Measurements from ENCODE around the gene RPL29.
"Not testable (repeated sequence)": the region's sequence is repeated elsewhere in the genome, so short reads cannot be mapped to it uniquely, and the experiment has no call there.

RPL29 gene

GRCh38 chr3:51993657-51994056, 2.0 kb downstream of the RPL29 start:
- not testable (repeated sequence) for H3K23ac ChIP-seq (ENCODE audit: low read depth, low read length, poor library complexity); H4K91ac ChIP-seq (ENCODE audit: low read depth, low read length, poor library complexity); H3K4ac ChIP-seq (ENCODE audit: low read length); H2BK120ac ChIP-seq (ENCODE audit: low read depth, low read length); H2BK15ac ChIP-seq (ENCODE audit: low read length); H3K27ac ChIP-seq (replicated peaks; ENCODE audit: low read length); H3K4me3 ChIP-seq (ENCODE audit: low read length in 2 of 2); H2AFZ ChIP-seq (ENCODE audit: low read length); H2BK12ac ChIP-seq (ENCODE audit: low read length); H3K9ac ChIP-seq (ENCODE audit: low read depth, low read length, poor library complexity); H3K27me3 ChIP-seq (ENCODE audit: control insufficient read depth in 3 of 3, insufficient read depth in 3 of 3, low read depth in 1 of 3, low read length in 3 of 3); DNase-seq (ENCODE audit: low spot score); H2AK5ac ChIP-seq (ENCODE audit: low read depth, low read length); H2BK5ac ChIP-seq (ENCODE audit: low read length); H3K4me2 ChIP-seq (ENCODE audit: insufficient read depth, low read length, poor library complexity, severe bottlenecking); H3K18ac ChIP-seq (ENCODE audit: low read length); H3K14ac ChIP-seq (ENCODE audit: low read length); H4K8ac ChIP-seq (ENCODE audit: low read depth, low read length); H3K9me3 ChIP-seq (replicated peaks in 1 of 2; ENCODE audit: control insufficient read depth in 2 of 2, insufficient read depth in 1 of 2, low read depth in 1 of 2, low read length in 2 of 2)
- H3K79me1 ChIP-seq (ENCODE audit: low read depth, low read length) = peaks cover 13% of the 10 kb centered on the region
- peaks cover 14 to 16% of the 10 kb centered on the region in 2 donors for H3K4me1 ChIP-seq (ENCODE audit: control insufficient read depth in 2 of 2, insufficient read depth in 1 of 2, low read depth in 1 of 2, low read length in 2 of 2)
- peaks cover 28 to 41% of the 10 kb centered on the region in 2 donors for H3K36me3 ChIP-seq (replicated peaks in 1 of 2; ENCODE audit: control insufficient read depth in 2 of 2, insufficient read depth in 2 of 2, low read length in 2 of 2)
- WGBS, 2 donors (ENCODE audit: extremely low coverage in 2 of 2, insufficient read length in 2 of 2, insufficient replicate concordance in 1 of 2) = no CpG with 5 or more reads among the region's 13 CpGs

GRCh38 chr3:51992017-51992682, 3.5 kb downstream of the RPL29 start:
- DNase-seq (ENCODE audit: low spot score) = no peak
- Histone ChIP-seq H3K18ac (ENCODE audit: low read length) (no peak overlapping the region), H3K4me3 (ENCODE audit: low read length in 2 of 2) (no peak overlapping the region), H3K9ac (ENCODE audit: low read depth, low read length, poor library complexity) (no peak overlapping the region), H3K27ac (replicated peaks; ENCODE audit: low read length) (no peak overlapping the region), H4K8ac (ENCODE audit: low read depth, low read length) (no peak overlapping the region), H3K79me1 (ENCODE audit: low read depth, low read length) (peaks cover 16% of the 10 kb centered on the region), H3K23ac (ENCODE audit: low read depth, low read length, poor library complexity) (peak overlapping the region; percentile 34), H4K91ac (ENCODE audit: low read depth, low read length, poor library complexity) (no peak overlapping the region), H2BK5ac (ENCODE audit: low read length) (no peak overlapping the region), H2AK5ac (ENCODE audit: low read depth, low read length) (no peak overlapping the region), H3K36me3 (replicated peaks in 1 of 2; ENCODE audit: control insufficient read depth in 2 of 2, insufficient read depth in 2 of 2, low read length in 2 of 2) (peaks cover 28 to 41% of the 10 kb centered on the region in 2 donors), H3K9me3 (replicated peaks in 1 of 2; ENCODE audit: control insufficient read depth in 2 of 2, insufficient read depth in 1 of 2, low read depth in 1 of 2, low read length in 2 of 2) (no peaks in the 10 kb centered on the region), H2BK12ac (ENCODE audit: low read length) (no peak overlapping the region), H3K4me2 (ENCODE audit: insufficient read depth, low read length, poor library complexity, severe bottlenecking) (no peak overlapping the region), H3K4me1 (ENCODE audit: control insufficient read depth in 2 of 2, insufficient read depth in 1 of 2, low read depth in 1 of 2, low read length in 2 of 2) (peaks cover 11 to 14% of the 10 kb centered on the region in 2 donors), H3K14ac (ENCODE audit: low read length) (no peak overlapping the region), H2BK120ac (ENCODE audit: low read depth, low read length) (no peak overlapping the region), H2BK15ac (ENCODE audit: low read length) (no peak overlapping the region), H3K27me3 (ENCODE audit: control insufficient read depth in 3 of 3, insufficient read depth in 3 of 3, low read depth in 1 of 3, low read length in 3 of 3) (no peaks in the 10 kb centered on the region), H2AFZ (ENCODE audit: low read length) (no peak overlapping the region), H3K4ac (ENCODE audit: low read length) (no peak overlapping the region)
- no CpG with 5 or more reads among the region's 3 CpGs for WGBS, 2 donors (ENCODE audit: extremely low coverage in 2 of 2, insufficient read length in 2 of 2, insufficient replicate concordance in 1 of 2)

- H2AK5ac ChIP-seq (ENCODE audit: low read depth, low read length); H2BK120ac ChIP-seq (ENCODE audit: low read depth, low read length): not testable (repeated sequence)
These were observed 5.2 kb downstream of the RPL29 start for GRCh38 chr3:51990501-51990971.

GRCh38 chr3:51988286-51989146, 7.2 kb downstream of the RPL29 start:
- Histone ChIP-seq H3K79me1 (ENCODE audit: low read depth, low read length) (peaks cover 15% of the 10 kb centered on the region), H3K4ac (ENCODE audit: low read length) (no peak overlapping the region), H3K23ac (ENCODE audit: low read depth, low read length, poor library complexity) (peak overlapping the region; percentile 14), H2BK5ac (ENCODE audit: low read length) (no peak overlapping the region), H2BK15ac (ENCODE audit: low read length) (no peak overlapping the region), H2BK12ac (ENCODE audit: low read length) (peak overlapping the region; percentile 31), H3K36me3 (replicated peaks in 1 of 2; ENCODE audit: control insufficient read depth in 2 of 2, insufficient read depth in 2 of 2, low read length in 2 of 2) (peaks cover 19 to 22% of the 10 kb centered on the region in 2 donors), H3K27ac (replicated peaks; ENCODE audit: low read length) (peak overlapping the region; percentile 23), H3K18ac (ENCODE audit: low read length) (no peak overlapping the region), H2AK5ac (ENCODE audit: low read depth, low read length) (peak overlapping the region; percentile 44), H3K4me1 (ENCODE audit: control insufficient read depth in 2 of 2, insufficient read depth in 1 of 2, low read depth in 1 of 2, low read length in 2 of 2) (peaks cover 10% of the 10 kb centered on the region in 2 donors), H2AFZ (ENCODE audit: low read length) (no peak overlapping the region), H3K9ac (ENCODE audit: low read depth, low read length, poor library complexity) (peak overlapping the region; percentile 56), H4K91ac (ENCODE audit: low read depth, low read length, poor library complexity) (no peak overlapping the region), H3K9me3 (replicated peaks in 1 of 2; ENCODE audit: control insufficient read depth in 2 of 2, insufficient read depth in 1 of 2, low read depth in 1 of 2, low read length in 2 of 2) (no peaks in the 10 kb centered on the region), H3K27me3 (ENCODE audit: control insufficient read depth in 3 of 3, insufficient read depth in 3 of 3, low read depth in 1 of 3, low read length in 3 of 3) (no peaks in the 10 kb centered on the region), H3K4me3 (ENCODE audit: low read length in 2 of 2) (no peak overlapping the region), H2BK120ac (ENCODE audit: low read depth, low read length) (peak overlapping the region; percentile 36), H3K14ac (ENCODE audit: low read length) (no peak overlapping the region), H4K8ac (ENCODE audit: low read depth, low read length) (no peak overlapping the region), H3K4me2 (ENCODE audit: insufficient read depth, low read length, poor library complexity, severe bottlenecking) (no peak overlapping the region)
- no peak for DNase-seq (ENCODE audit: low spot score)
- no CpG with 5 or more reads among the region's 15 CpGs for WGBS, 2 donors (ENCODE audit: extremely low coverage in 2 of 2, insufficient read length in 2 of 2, insufficient replicate concordance in 1 of 2)

More at GRCh38 chr3:51990501-51990971, 5.2 kb downstream of the RPL29 start:
- WGBS, 2 donors (ENCODE audit: extremely low coverage in 2 of 2, insufficient read length in 2 of 2, insufficient replicate concordance in 1 of 2) = no CpG with 5 or more reads among the region's 38 CpGs
- H2BK5ac ChIP-seq (ENCODE audit: low read length); DNase-seq (ENCODE audit: low spot score); H3K4me2 ChIP-seq (ENCODE audit: insufficient read depth, low read length, poor library complexity, severe bottlenecking); H3K14ac ChIP-seq (ENCODE audit: low read length); H2AFZ ChIP-seq (ENCODE audit: low read length); H4K8ac ChIP-seq (ENCODE audit: low read depth, low read length); H3K27me3 ChIP-seq (ENCODE audit: control insufficient read depth in 3 of 3, insufficient read depth in 3 of 3, low read depth in 1 of 3, low read length in 3 of 3); H2BK15ac ChIP-seq (ENCODE audit: low read length); H3K4me3 ChIP-seq (ENCODE audit: low read length in 2 of 2); H3K9ac ChIP-seq (ENCODE audit: low read depth, low read length, poor library complexity); H3K4ac ChIP-seq (ENCODE audit: low read length); H2BK12ac ChIP-seq (ENCODE audit: low read length); H4K91ac ChIP-seq (ENCODE audit: low read depth, low read length, poor library complexity); H3K27ac ChIP-seq (replicated peaks; ENCODE audit: low read length); H3K9me3 ChIP-seq (replicated peaks in 1 of 2; ENCODE audit: control insufficient read depth in 2 of 2, insufficient read depth in 1 of 2, low read depth in 1 of 2, low read length in 2 of 2): not testable (repeated sequence)
- peaks cover 17% of the 10 kb centered on the region for H3K79me1 ChIP-seq (ENCODE audit: low read depth, low read length)
- H3K18ac ChIP-seq (ENCODE audit: low read length) = peak overlapping the region; percentile 9
- peaks cover 30 to 41% of the 10 kb centered on the region in 2 donors for H3K36me3 ChIP-seq (replicated peaks in 1 of 2; ENCODE audit: control insufficient read depth in 2 of 2, insufficient read depth in 2 of 2, low read length in 2 of 2)
- peak overlapping the region; percentile 17 for H3K23ac ChIP-seq (ENCODE audit: low read depth, low read length, poor library complexity)
- peaks cover 11 to 14% of the 10 kb centered on the region in 2 donors for H3K4me1 ChIP-seq (ENCODE audit: control insufficient read depth in 2 of 2, insufficient read depth in 1 of 2, low read depth in 1 of 2, low read length in 2 of 2)
